Measurements from ENCODE around the gene KRT77. TPM values are rescaled to one million over a fixed set of nuclear protein-coding genes. Genes with fewer than 3 reads are reported as not detected.

Gene KRT77
- total and polyA plus RNA-seq, 2 experiments from 2014 or later = not detected

DNA sequence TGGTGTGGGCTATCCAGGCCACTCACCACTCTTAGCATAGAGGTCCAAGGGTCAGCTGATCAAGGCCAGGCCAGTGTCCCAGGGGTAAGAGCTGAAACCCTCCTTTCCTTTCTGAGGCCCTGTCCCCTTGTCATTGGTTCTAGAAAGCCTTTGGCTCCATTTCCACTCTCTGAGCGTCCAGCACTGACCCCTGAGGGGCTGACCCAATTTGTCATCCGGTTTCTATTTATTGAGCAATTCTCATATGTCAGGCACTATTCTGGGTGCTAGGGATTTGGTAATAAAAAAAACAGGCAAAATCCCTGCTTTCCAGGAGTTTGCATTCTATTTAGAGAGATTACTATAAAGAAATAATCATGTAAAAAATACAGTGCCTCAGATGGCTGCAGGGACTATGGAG is 3.4 kb downstream of the KRT77 start:
- Histone ChIP-seq H3F3A (replicated peaks; ENCODE audit: low read depth) (no peaks in the 10 kb centered on the region), H3K79me2 (replicated peaks; ENCODE audit: insufficient read depth) (no peaks in the 10 kb centered on the region), H3K27me3 (ENCODE audit: insufficient read depth) (no peaks in the 10 kb centered on the region), H2AFZ (no peak overlapping the region), H3K36me3 (ENCODE audit: insufficient read depth) (no peaks in the 10 kb centered on the region), H3K9me2 (ENCODE audit: insufficient read depth) (no peaks in the 10 kb centered on the region), H3K4me2 (no peak overlapping the region), H3K4me3 (no peak overlapping the region), H3K4me1 (ENCODE audit: insufficient read depth) (peaks cover 7% of the 10 kb centered on the region; the same call in 1 of the 2 replicates), H3K27ac (ENCODE audit: low read depth) (no peak overlapping the region), H4K20me1 (replicated peaks; ENCODE audit: insufficient read depth) (no peaks in the 10 kb centered on the region)
- TF ChIP-seq ZNF114 (CRISPR knock-in tag; IDR thresholded peaks at IDR 0.05) (no peak), EZH2phosphoT487 (IDR thresholded peaks at IDR 0.05; ENCODE audit: unreplicated experiment) (no peak), NANOG (IDR thresholded peaks at IDR 0.05; ENCODE audit: borderline replicate concordance) (no peak), EZH2 (IDR thresholded peaks at IDR 0.05; ENCODE audit: low read depth, unreplicated experiment) (no peak), JUNB (IDR thresholded peaks at IDR 0.05; ENCODE audit: unreplicated experiment) (no peak), STAT1 (IDR thresholded peaks at IDR 0.05; ENCODE audit: unreplicated experiment) (no peak), ZNF331 (CRISPR knock-in tag; IDR thresholded peaks at IDR 0.05; ENCODE audit: low read depth) (no peak)
- TF ChIP-seq, protein P1, sequence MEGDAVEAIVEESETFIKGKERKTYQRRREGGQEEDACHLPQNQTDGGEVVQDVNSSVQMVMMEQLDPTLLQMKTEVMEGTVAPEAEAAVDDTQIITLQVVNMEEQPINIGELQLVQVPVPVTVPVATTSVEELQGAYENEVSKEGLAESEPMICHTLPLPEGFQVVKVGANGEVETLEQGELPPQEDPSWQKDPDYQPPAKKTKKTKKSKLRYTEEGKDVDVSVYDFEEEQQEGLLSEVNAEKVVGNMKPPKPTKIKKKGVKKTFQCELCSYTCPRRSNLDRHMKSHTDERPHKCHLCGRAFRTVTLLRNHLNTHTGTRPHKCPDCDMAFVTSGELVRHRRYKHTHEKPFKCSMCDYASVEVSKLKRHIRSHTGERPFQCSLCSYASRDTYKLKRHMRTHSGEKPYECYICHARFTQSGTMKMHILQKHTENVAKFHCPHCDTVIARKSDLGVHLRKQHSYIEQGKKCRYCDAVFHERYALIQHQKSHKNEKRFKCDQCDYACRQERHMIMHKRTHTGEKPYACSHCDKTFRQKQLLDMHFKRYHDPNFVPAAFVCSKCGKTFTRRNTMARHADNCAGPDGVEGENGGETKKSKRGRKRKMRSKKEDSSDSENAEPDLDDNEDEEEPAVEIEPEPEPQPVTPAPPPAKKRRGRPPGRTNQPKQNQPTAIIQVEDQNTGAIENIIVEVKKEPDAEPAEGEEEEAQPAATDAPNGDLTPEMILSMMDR (conservative IDR thresholded peaks at IDR 0.05; ENCODE audit: low read depth in 2 of 2) = no peak
- TF ChIP-seq, protein P2, sequence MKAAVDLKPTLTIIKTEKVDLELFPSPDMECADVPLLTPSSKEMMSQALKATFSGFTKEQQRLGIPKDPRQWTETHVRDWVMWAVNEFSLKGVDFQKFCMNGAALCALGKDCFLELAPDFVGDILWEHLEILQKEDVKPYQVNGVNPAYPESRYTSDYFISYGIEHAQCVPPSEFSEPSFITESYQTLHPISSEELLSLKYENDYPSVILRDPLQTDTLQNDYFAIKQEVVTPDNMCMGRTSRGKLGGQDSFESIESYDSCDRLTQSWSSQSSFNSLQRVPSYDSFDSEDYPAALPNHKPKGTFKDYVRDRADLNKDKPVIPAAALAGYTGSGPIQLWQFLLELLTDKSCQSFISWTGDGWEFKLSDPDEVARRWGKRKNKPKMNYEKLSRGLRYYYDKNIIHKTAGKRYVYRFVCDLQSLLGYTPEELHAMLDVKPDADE (IDR thresholded peaks at IDR 0.05) = no peak
- no peak overlapping the region for H3K27ac Mint-ChIP-seq
- no peak for DNase-seq (ENCODE audit: low spot score)
- no peaks in the 10 kb centered on the region for H3K36me3 Mint-ChIP-seq (ENCODE audit: low read depth)
- H3K4me3 Mint-ChIP-seq = no peak overlapping the region
- ATAC-seq = no peak
- H3K9me3 Mint-ChIP-seq = no peaks in the 10 kb centered on the region
- H3K27me3 Mint-ChIP-seq (ENCODE audit: insufficient read depth, low read depth, poor library complexity) = peaks cover 4% of the 10 kb centered on the region
- peaks cover 12% of the 10 kb centered on the region for H3K4me1 Mint-ChIP-seq

DNA sequence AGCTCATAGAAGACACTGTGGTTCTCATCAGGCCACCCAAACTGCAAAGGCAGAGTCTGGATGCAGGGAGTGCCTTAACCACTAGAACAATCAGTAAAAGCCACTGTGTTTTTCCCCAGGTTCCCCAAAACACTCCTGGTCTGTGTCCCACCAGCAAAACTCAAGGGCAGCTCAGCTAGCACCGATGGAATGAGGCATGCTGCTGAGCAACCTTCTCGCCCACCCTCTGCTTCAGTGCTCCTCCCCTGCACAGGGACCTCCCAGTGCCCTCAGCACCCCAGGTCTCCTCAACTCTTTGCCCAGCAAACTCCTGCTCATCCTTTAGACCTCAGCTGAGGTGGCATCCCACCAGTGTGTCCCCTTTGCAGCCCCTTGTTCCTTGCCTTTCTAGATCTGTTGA is 4.0 kb downstream of the KRT77 start:
- Histone ChIP-seq H3K79me2 (replicated peaks; ENCODE audit: insufficient read depth) (no peaks in the 10 kb centered on the region), H3K27me3 (ENCODE audit: insufficient read depth) (no peaks in the 10 kb centered on the region), H3K36me3 (ENCODE audit: insufficient read depth) (no peaks in the 10 kb centered on the region), H3K9me2 (ENCODE audit: insufficient read depth) (no peaks in the 10 kb centered on the region), H2AFZ (peak overlapping the region; percentile 78; the same call in 1 of the 2 replicates), H3K4me3 (no peak overlapping the region), H3K4me2 (no peak overlapping the region), H4K20me1 (replicated peaks; ENCODE audit: insufficient read depth) (no peaks in the 10 kb centered on the region), H3K4me1 (ENCODE audit: insufficient read depth) (peaks cover 7% of the 10 kb centered on the region; the same call in 1 of the 2 replicates), H3F3A (replicated peaks; ENCODE audit: low read depth) (no peaks in the 10 kb centered on the region), H3K27ac (ENCODE audit: low read depth) (no peak overlapping the region)
- Mint-ChIP-seq H3K27ac (no peak overlapping the region), H3K4me3 (no peak overlapping the region), H3K36me3 (ENCODE audit: low read depth) (no peaks in the 10 kb centered on the region), H3K4me1 (peaks cover 12% of the 10 kb centered on the region), H3K9me3 (no peaks in the 10 kb centered on the region), H3K27me3 (ENCODE audit: insufficient read depth, low read depth, poor library complexity) (peaks cover 6% of the 10 kb centered on the region)
- TF ChIP-seq NANOG (IDR thresholded peaks at IDR 0.05; ENCODE audit: borderline replicate concordance) = no peak
- TF ChIP-seq EZH2 (IDR thresholded peaks at IDR 0.05; ENCODE audit: low read depth, unreplicated experiment) = no peak
- TF ChIP-seq POLR2AphosphoS5 (IDR thresholded peaks at IDR 0.05; ENCODE audit: low read depth) = no peak
- TF ChIP-seq, protein P2 (IDR thresholded peaks at IDR 0.05) = no peak
- no peak for TF ChIP-seq CREB1 (CRISPR knock-in tag; IDR thresholded peaks at IDR 0.05; ENCODE audit: low read depth)
- TF ChIP-seq, protein P1 (conservative IDR thresholded peaks at IDR 0.05; ENCODE audit: low read depth in 2 of 2) = no peak
- no peak for TF ChIP-seq EZH2phosphoT487 (IDR thresholded peaks at IDR 0.05; ENCODE audit: unreplicated experiment)
- DNase-seq (ENCODE audit: low spot score) = no peak
- no peak for ATAC-seq

Data from GM23338 (cell line).